Ishikawa (cell line): ENCODE measurements around the gene EFNA5.

Experiments used
- CEBPB ChIP-seq: IDR thresholded peaks from 2 replicates; pipeline ENCODE4 v1.6.1; 2012
- CREB1 ChIP-seq: IDR thresholded peaks from 2 replicates; pipeline ENCODE4 v1.6.1; 2012; ENCODE audit warnings: low read depth
- EGR1 ChIP-seq: IDR thresholded peaks from 2 replicates; pipeline ENCODE4 v1.6.1; 2012
- EP300 ChIP-seq: IDR thresholded peaks from 2 replicates; pipeline ENCODE4 v1.6.1; 2012; ENCODE audit warnings: borderline replicate concordance
- FOXM1 ChIP-seq: IDR thresholded peaks from 2 replicates; pipeline ENCODE4 v1.6.1; 2012; ENCODE audit warnings: low read depth, borderline replicate concordance
- NFIC ChIP-seq: IDR thresholded peaks from 2 replicates; pipeline ENCODE4 v1.6.1; 2012
- RAD21 ChIP-seq: IDR thresholded peaks from 2 replicates; pipeline ENCODE4 v1.6.1; 2012; ENCODE audit warnings: low read depth
- TAF1 ChIP-seq: IDR thresholded peaks from 2 replicates; pipeline ENCODE4 v1.6.1; 2012; ENCODE audit warnings: low read depth, mild to moderate bottlenecking
- TCF12 ChIP-seq: IDR thresholded peaks from 2 replicates; pipeline ENCODE4 v1.6.1; 2012; ENCODE audit warnings: low read depth
- TEAD4 ChIP-seq: IDR thresholded peaks from 2 replicates; pipeline ENCODE4 v1.6.1; 2012
- YY1 ChIP-seq: IDR thresholded peaks from 2 replicates; pipeline ENCODE4 v1.6.1; 2012; ENCODE audit warnings: low read depth
- ZBTB7A ChIP-seq: IDR thresholded peaks from 2 replicates; pipeline ENCODE4 v1.6.1; 2012; ENCODE audit warnings: low read depth
- TF ChIP-seq, protein P1 (sequence below): IDR thresholded peaks from 2 replicates; pipeline ENCODE4 v1.6.1; 2012; ENCODE audit warnings: low read depth, mild to moderate bottlenecking
- TF ChIP-seq, protein P2 (sequence below): IDR thresholded peaks from 2 replicates; pipeline ENCODE4 v1.6.1; 2012
- TF ChIP-seq, protein P3 (sequence below): IDR thresholded peaks from 2 replicates; pipeline ENCODE4 v1.6.1; 2012

The EFNA5 gene

DNA sequence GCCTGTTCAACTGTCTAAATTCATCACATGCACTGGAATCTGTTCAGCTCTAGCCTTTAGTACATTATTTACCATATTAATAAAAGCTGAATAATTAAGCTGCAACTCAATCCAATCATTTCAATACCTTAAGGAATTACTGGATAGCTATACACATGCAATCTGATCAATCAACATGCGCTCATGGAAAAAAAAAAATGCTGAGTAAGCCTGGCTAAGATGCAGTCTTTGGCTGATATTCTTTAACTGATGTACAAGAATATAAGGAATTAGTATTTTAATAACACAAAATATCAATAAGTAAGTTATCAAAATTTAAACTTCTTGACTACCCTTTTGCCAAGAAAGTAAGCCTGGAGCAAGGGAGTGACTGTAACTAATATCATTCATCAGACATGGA is 15.9 kb downstream of the EFNA5 start:
- TF ChIP-seq, protein P1, sequence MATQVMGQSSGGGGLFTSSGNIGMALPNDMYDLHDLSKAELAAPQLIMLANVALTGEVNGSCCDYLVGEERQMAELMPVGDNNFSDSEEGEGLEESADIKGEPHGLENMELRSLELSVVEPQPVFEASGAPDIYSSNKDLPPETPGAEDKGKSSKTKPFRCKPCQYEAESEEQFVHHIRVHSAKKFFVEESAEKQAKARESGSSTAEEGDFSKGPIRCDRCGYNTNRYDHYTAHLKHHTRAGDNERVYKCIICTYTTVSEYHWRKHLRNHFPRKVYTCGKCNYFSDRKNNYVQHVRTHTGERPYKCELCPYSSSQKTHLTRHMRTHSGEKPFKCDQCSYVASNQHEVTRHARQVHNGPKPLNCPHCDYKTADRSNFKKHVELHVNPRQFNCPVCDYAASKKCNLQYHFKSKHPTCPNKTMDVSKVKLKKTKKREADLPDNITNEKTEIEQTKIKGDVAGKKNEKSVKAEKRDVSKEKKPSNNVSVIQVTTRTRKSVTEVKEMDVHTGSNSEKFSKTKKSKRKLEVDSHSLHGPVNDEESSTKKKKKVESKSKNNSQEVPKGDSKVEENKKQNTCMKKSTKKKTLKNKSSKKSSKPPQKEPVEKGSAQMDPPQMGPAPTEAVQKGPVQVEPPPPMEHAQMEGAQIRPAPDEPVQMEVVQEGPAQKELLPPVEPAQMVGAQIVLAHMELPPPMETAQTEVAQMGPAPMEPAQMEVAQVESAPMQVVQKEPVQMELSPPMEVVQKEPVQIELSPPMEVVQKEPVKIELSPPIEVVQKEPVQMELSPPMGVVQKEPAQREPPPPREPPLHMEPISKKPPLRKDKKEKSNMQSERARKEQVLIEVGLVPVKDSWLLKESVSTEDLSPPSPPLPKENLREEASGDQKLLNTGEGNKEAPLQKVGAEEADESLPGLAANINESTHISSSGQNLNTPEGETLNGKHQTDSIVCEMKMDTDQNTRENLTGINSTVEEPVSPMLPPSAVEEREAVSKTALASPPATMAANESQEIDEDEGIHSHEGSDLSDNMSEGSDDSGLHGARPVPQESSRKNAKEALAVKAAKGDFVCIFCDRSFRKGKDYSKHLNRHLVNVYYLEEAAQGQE = no peak
- TF ChIP-seq, protein P2, sequence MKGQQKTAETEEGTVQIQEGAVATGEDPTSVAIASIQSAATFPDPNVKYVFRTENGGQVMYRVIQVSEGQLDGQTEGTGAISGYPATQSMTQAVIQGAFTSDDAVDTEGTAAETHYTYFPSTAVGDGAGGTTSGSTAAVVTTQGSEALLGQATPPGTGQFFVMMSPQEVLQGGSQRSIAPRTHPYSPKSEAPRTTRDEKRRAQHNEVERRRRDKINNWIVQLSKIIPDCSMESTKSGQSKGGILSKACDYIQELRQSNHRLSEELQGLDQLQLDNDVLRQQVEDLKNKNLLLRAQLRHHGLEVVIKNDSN = no peak
- TF ChIP-seq EP300 = no peak
- no peak for TF ChIP-seq TAF1
- no peak for TF ChIP-seq NFIC
- TF ChIP-seq, protein P3, sequence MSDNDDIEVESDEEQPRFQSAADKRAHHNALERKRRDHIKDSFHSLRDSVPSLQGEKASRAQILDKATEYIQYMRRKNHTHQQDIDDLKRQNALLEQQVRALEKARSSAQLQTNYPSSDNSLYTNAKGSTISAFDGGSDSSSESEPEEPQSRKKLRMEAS = no peak
- TF ChIP-seq FOXM1 = no peak
- no peak for TF ChIP-seq RAD21
- no peak for TF ChIP-seq CREB1
- no peak for TF ChIP-seq YY1
- no peak for TF ChIP-seq CEBPB
- no peak for TF ChIP-seq TCF12
- no peak for TF ChIP-seq ZBTB7A
- no peak for TF ChIP-seq TEAD4
- no peak for TF ChIP-seq EGR1

DNA sequence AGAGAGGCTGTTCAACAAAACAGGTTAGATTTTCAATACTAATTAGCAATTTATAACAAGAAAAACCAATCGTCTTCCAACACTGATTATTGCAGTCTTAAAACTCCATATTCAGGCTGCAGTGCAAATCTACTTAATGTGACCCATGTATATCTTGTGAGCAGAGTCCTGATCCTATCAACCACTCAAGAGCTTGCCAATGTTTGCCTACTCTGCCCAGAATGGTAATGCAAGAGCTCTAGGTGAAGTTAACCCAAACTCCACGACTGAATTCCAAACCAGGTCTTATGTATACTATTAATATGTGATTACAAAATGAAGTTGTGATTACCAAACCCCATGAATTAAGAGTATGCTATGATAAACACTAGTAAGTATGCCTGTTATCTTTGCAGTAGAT is 17.1 kb downstream of the EFNA5 start:
- TF ChIP-seq NFIC (no peak), RAD21 (no peak), ZBTB7A (no peak), EP300 (no peak), TAF1 (no peak), TEAD4 (no peak), FOXM1 (no peak)
- TF ChIP-seq, protein P3 = no peak

DNA sequence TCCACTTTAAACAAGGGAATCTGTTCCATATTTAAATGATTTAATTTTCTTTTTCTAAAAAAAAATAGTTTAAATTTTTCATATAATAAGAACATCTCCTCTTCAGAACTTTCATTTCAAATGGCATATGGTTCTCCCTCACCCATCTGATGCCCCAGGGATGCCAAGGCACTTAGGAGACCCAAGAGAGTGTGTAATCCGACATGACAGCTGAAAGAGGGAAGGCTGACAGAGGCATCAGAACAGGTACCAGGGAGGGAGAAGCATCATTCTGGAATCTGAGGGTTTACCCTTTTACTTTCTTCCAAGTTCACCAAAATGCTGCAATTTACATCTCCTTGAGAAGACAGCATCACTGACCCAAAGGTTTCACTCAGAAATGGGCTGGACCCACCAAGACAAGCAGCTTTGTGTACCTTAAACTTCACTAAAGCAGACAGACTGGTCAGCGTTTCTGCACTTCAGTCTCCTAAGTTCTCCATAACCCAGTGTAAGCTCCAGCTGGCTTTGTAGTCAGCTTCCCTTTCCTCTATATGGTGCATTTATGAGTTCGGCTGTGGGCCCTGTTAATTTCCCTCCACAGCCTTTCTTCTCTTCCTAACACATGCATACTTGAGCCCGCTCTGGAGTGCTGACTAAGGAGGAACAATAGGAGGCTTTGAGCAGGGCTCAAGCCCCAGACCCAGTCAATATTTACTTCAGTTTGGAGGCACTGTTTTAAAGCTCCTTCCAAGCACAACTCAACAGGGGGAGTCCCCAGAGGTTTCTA is 17.7 kb downstream of the EFNA5 start:
- TF ChIP-seq EP300 (no peak), CREB1 (no peak), TAF1 (no peak), NFIC (no peak), TCF12 (no peak), ZBTB7A (no peak), YY1 (no peak), CEBPB (no peak)
- TF ChIP-seq, protein P3 = no peak
- TF ChIP-seq, protein P2 = no peak
- TF ChIP-seq, protein P1 = no peak

DNA sequence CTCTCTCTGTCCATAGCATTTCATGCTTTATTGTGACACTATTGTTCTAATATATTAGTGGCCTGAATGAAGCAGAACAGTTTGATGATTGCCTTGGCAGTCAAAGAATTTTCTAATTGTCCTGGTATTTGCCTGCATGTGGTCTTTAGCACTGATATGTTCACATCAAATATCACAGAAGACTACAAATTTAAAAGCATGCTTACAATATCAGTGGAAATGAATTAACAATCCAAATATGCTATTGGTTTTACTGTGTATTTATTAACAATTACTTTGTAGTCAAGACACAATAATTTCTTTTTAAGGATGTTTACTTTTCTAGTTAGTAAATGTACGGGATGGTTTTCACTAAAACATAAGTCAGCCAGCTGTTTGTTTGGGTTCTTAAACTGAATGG is 18.3 kb downstream of the EFNA5 start:
- TF ChIP-seq, protein P3 = no peak
- no peak for TF ChIP-seq TAF1
- TF ChIP-seq, protein P2 = no peak
- no peak for TF ChIP-seq EGR1
- no peak for TF ChIP-seq ZBTB7A
- no peak for TF ChIP-seq RAD21
- no peak for TF ChIP-seq FOXM1
- TF ChIP-seq TCF12 = no peak
- TF ChIP-seq TEAD4 = no peak
- TF ChIP-seq CREB1 = no peak

GRCh38 chr5:107651325-107651724 is 19.4 kb downstream of the EFNA5 start:
- TF ChIP-seq CEBPB (no peak), EP300 (no peak), TEAD4 (no peak), EGR1 (no peak), TAF1 (no peak)
- TF ChIP-seq, protein P2 = no peak
- TF ChIP-seq, protein P1 = no peak
- TF ChIP-seq, protein P3 = no peak
